IMR-90 (cell line): Measurements from ENCODE around the gene CFAP58. TPM values are rescaled to one million over a fixed set of nuclear protein-coding genes. Genes with fewer than 3 reads are reported as not detected.

Source experiments
- BHLHE40 ChIP-seq: fragments of 150-350 bp; IDR thresholded peaks from 2 replicates; pipeline ENCODE4 v1.6.1; 2016; ENCODE audit warnings: mild to moderate bottlenecking, low read depth, low read length
- RCOR1 ChIP-seq: IDR thresholded peaks from 2 replicates; pipeline ENCODE4 v1.6.1; 2012; ENCODE audit warnings: mild to moderate bottlenecking, low read length, improper control_type of control experiment; ENCODE audit not compliant: insufficient replicate concordance
- RFX5 ChIP-seq: IDR thresholded peaks from 2 replicates; pipeline ENCODE4 v1.8.0; 2012; ENCODE audit warnings: low read depth, mild to moderate bottlenecking, low read length, moderate library complexity
- polyA plus RNA-seq, 3 experiments: library from polyadenylated mRNA; depleted of rRNA; stranded (reverse); fragments of >200 nt; gene quantifications; 2 replicates each; pipeline ENCODE4 v1.2.3, GENCODE V29; 2012; ENCODE audit warnings: low replicate concordance in 1 of 3
- total RNA-seq: library from RNA; depleted of rRNA; stranded (reverse); fragments of >200 nt; gene quantifications from 2 replicates; pipeline ENCODE4 v1.2.3, GENCODE V29; 2012
- TF ChIP-seq, protein P1 (sequence below): conservative IDR thresholded peaks from 2 replicates; pipeline ENCODE4 v1.5.1; 2012; ENCODE audit warnings: mild to moderate bottlenecking, low read depth, low read length, improper control_type of control experiment

CFAP58 gene
- total and polyA plus RNA-seq, 2 of the 4 experiments (the other 2 are of a cell fraction) = 0.36 to 0.72 TPM

DNA sequence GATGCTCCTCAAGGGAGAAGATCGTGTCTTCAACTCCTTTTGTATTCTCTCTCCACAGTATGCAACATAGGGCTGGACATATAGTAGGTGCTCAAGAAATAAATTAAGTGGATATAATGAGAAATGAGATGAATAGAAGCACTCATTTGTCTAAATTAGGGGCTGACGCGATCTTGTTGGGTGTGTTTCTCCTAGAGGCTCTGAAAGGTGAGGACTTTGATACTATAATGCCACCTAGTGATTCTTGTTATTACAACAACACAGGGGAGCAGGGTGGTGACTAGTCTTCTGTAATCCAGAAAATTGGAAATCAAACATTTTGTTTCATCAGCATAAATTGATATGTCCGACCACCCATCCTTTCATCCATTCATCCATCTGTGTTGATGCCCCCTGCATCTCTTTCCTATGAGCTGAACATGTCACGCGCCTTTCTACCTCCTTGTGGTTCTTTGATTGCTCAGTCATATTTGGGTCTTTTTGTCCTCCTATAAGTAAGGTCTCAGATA, 3.5 kb upstream of the CFAP58 start (continued):
- TF ChIP-seq, protein P1, sequence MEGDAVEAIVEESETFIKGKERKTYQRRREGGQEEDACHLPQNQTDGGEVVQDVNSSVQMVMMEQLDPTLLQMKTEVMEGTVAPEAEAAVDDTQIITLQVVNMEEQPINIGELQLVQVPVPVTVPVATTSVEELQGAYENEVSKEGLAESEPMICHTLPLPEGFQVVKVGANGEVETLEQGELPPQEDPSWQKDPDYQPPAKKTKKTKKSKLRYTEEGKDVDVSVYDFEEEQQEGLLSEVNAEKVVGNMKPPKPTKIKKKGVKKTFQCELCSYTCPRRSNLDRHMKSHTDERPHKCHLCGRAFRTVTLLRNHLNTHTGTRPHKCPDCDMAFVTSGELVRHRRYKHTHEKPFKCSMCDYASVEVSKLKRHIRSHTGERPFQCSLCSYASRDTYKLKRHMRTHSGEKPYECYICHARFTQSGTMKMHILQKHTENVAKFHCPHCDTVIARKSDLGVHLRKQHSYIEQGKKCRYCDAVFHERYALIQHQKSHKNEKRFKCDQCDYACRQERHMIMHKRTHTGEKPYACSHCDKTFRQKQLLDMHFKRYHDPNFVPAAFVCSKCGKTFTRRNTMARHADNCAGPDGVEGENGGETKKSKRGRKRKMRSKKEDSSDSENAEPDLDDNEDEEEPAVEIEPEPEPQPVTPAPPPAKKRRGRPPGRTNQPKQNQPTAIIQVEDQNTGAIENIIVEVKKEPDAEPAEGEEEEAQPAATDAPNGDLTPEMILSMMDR = peak; percentile 82
- TF ChIP-seq RCOR1 (no peak), RFX5 (no peak), BHLHE40 (no peak)
